ENCODE measurements around the gene PRDM16. TPM values are rescaled to one million over a fixed set of nuclear protein-coding genes. Genes with fewer than 3 reads are reported as not detected.

Gene PRDM16
- total and polyA plus RNA-seq, 2 of the 4 experiments (the other 2 are of a cell fraction): 0.02 TPM; not detected in 1

DNA sequence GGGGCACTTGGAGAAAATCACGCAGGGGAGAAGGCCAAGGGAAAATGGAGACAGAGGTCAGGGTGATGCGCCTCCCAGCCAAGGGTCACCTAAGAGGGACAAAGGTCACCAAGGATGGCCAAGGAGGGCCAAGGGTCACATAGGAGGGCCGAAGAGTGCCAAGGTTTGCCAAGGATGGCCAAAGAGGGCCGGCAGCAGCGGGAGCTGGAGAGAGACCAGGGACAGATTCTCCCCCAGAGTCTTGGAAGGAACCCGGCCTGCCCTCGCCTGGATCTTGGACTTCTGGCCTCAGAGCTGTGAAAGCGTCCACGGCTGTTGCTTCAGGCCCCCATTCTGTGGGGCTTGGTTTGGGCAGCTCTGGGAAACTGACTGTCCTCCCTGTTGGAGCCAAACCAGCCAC, 359.9 kb downstream of the PRDM16 start:
- Histone ChIP-seq H3K23ac (ENCODE audit: low read depth, low read length) (no peak overlapping the region), H4K20me1 (ENCODE audit: insufficient read depth, low read length) (no peaks in the 10 kb centered on the region), H3K79me1 (ENCODE audit: low read depth in 1 of 2, low read length in 2 of 2) (no peaks in the 10 kb centered on the region), H4K8ac (ENCODE audit: low read depth in 2 of 2, low read length in 2 of 2) (no peak overlapping the region), H2BK5ac (ENCODE audit: low read depth, low read length, poor library complexity, severe bottlenecking) (no peak overlapping the region), H3K56ac (ENCODE audit: extremely low read depth, insufficient read depth, low read length) (no peak overlapping the region), H2AK5ac (ENCODE audit: low read depth, low read length) (no peak overlapping the region), H2BK20ac (ENCODE audit: low read depth, low read length) (no peak overlapping the region), H3K27me3 (ENCODE audit: control insufficient read depth, insufficient read depth, low read length) (peaks cover 2% of the 10 kb centered on the region; the same call in 1 of the 2 replicates), H3K4ac (ENCODE audit: low read depth, low read length) (no peak overlapping the region), H2BK15ac (ENCODE audit: low read depth, low read length) (no peak overlapping the region), H3K9me1 (ENCODE audit: insufficient read depth, low read length) (no peaks in the 10 kb centered on the region), H3K4me1 (ENCODE audit: control insufficient read depth, insufficient read depth, low read length) (no peaks in the 10 kb centered on the region), H3K14ac (replicated peaks; ENCODE audit: low read depth, low read length) (no peak overlapping the region), H3K4me3 (ENCODE audit: insufficient read depth, low read depth, low read length) (no peak overlapping the region), H3K27ac (ENCODE audit: insufficient read depth, low read length) (no peak overlapping the region), H4K5ac (ENCODE audit: low read depth, low read length) (no peak overlapping the region), H3K18ac (ENCODE audit: low read depth, low read length) (no peak overlapping the region), H4K91ac (ENCODE audit: insufficient read depth, low read depth, low read length) (no peak overlapping the region), H2AK9ac (replicated peaks; ENCODE audit: low read depth, low read length, poor library complexity) (no peak overlapping the region), H3K9me3 (ENCODE audit: control insufficient read depth, insufficient read depth, low read length) (no peaks in the 10 kb centered on the region), H3K9ac (ENCODE audit: low read depth, low read length) (no peak overlapping the region), H3K4me2 (ENCODE audit: low read depth, low read length) (no peak overlapping the region), H2BK120ac (ENCODE audit: low read depth, low read length) (no peak overlapping the region), H3K36me3 (ENCODE audit: control insufficient read depth, insufficient read depth, low read length) (no peaks in the 10 kb centered on the region), H2AFZ (replicated peaks; ENCODE audit: low read length, poor library complexity) (no peak overlapping the region)
- no TSS peak for BruUV-seq (replicated peaks)
- intact Hi-C loops (cut with micrococcal nuclease): no loop called here
- dilution Hi-C loops (cut with HindIII; ENCODE audit: low sequenced_read_pairs, unreplicated experiment): no loop called here
- ChIA-PET CTCF (no interaction called here), POLR2A (ENCODE audit: unreplicated experiment) (no interaction called here)
- in situ Hi-C loops (cut with MboI; ENCODE audit: low sequenced_read_pairs): no loop called here
- ATAC-seq (ENCODE audit: low read depth) (no peak), DNase-seq (no peak)
- WGBS, 2 experiments (ENCODE audit: extremely low coverage in 2 of 2, insufficient read length in 1 of 2): 55% methylated on average over 9 of the region's 9 CpGs; no CpG with 5 or more reads in 1 of the 2 experiments
- TF ChIP-seq POLR2A (IDR thresholded peaks at IDR 0.05; ENCODE audit: low read depth, low read length) (no peak), MAFK (IDR thresholded peaks at IDR 0.05; ENCODE audit: low read depth, low read length) (no peak), BHLHE40 (IDR thresholded peaks at IDR 0.05; ENCODE audit: low read depth, low read length) (no peak), MAZ (IDR thresholded peaks at IDR 0.05; ENCODE audit: borderline replicate concordance, low read depth, low read length) (no peak), USF2 (IDR thresholded peaks at IDR 0.05; ENCODE audit: low read depth, low read length) (no peak), RAD21 (IDR thresholded peaks at IDR 0.05; ENCODE audit: low read length) (no peak), CEBPB (IDR thresholded peaks at IDR 0.05; ENCODE audit: low read depth, low read length) (no peak), NFE2L2 (IDR thresholded peaks at IDR 0.05; ENCODE audit: low read depth, low read length) (no peak), SMC3 (IDR thresholded peaks at IDR 0.05; ENCODE audit: low read depth, low read length) (no peak)
- TF ChIP-seq, protein P1, sequence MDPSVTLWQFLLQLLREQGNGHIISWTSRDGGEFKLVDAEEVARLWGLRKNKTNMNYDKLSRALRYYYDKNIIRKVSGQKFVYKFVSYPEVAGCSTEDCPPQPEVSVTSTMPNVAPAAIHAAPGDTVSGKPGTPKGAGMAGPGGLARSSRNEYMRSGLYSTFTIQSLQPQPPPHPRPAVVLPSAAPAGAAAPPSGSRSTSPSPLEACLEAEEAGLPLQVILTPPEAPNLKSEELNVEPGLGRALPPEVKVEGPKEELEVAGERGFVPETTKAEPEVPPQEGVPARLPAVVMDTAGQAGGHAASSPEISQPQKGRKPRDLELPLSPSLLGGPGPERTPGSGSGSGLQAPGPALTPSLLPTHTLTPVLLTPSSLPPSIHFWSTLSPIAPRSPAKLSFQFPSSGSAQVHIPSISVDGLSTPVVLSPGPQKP (IDR thresholded peaks at IDR 0.05; ENCODE audit: borderline replicate concordance, low read depth, low read length): no peak
